ENCODE data around the gene PMPCB. TPM values are rescaled to one million over a fixed set of nuclear protein-coding genes. Genes with fewer than 3 reads are reported as not detected.

PMPCB gene
- total and polyA plus RNA-seq, 2 donors (not counting 1 experiment from before 2014, with no cell fraction given), result 61.9 to 70.9 TPM

GRCh38 chr7:103348959-103349358 is 51.7 kb downstream of the PMPCB start:
- Histone ChIP-seq H3K4me2 (replicated peaks; ENCODE audit: low read depth, low read length, poor library complexity, severe bottlenecking) (peak overlapping the region; percentile 71), H3K4me3 (ENCODE audit: control extremely low read depth in 1 of 5, extremely low read depth in 1 of 5, insufficient read depth in 1 of 5, low read depth in 2 of 5, low read length in 4 of 5) (peak overlapping the region in 2 of 5 experiments; percentile 74 to 91), H3K9ac (ENCODE audit: low read length) (peak overlapping the region; percentile 93), H2AFZ (ENCODE audit: insufficient read depth, low read depth, low read length, poor library complexity, severe bottlenecking) (no peak overlapping the region), H3K79me2 (ENCODE audit: control insufficient read depth, insufficient read depth, low read length) (peaks cover 95% of the 10 kb centered on the region), H4K20me1 (ENCODE audit: control insufficient read depth, insufficient read depth, low read length, poor library complexity, severe bottlenecking) (peaks cover 17% of the 10 kb centered on the region), H3K27me3 (replicated peaks in 1 of 4; ENCODE audit: control extremely low read depth in 1 of 4, control insufficient read depth in 3 of 4, insufficient read depth in 4 of 4, low read length in 3 of 4) (no peaks in the 10 kb centered on the region), H3K36me3 (replicated peaks in 1 of 2; ENCODE audit: control extremely low read depth in 1 of 2, control insufficient read depth in 1 of 2, extremely low read depth in 1 of 2, insufficient read depth in 2 of 2, low read length in 1 of 2) (peaks cover 1 to 26% of the 10 kb centered on the region in 2 experiments), H3K27ac (ENCODE audit: low read length in 2 of 2) (no peak overlapping the region), H3K4me1 (ENCODE audit: control insufficient read depth in 2 of 2, insufficient read depth in 2 of 2, low read length in 2 of 2) (peaks cover 14 to 28% of the 10 kb centered on the region in 2 donors), H3K9me3 (ENCODE audit: control extremely low read depth in 1 of 3, control insufficient read depth in 2 of 3, insufficient read depth in 1 of 3, low read length in 2 of 3) (no peaks in the 10 kb centered on the region)
- no peak for ATAC-seq (ENCODE audit: low read depth)
- H3K27me3 Mint-ChIP-seq, result no peaks in the 10 kb centered on the region
- no peak for DNase-seq
- ChIA-PET POLR2A (no interaction called here), CTCF (no interaction called here)
- H3K27ac Mint-ChIP-seq, result no peak overlapping the region
- no CpG with 5 or more reads among the region's 2 CpGs for WGBS (ENCODE audit: insufficient coverage)
- H3K9me3 Mint-ChIP-seq (ENCODE audit: insufficient read depth), result no peaks in the 10 kb centered on the region
- peak overlapping the region; percentile 57 for H3K4me3 Mint-ChIP-seq
- intact Hi-C loops (cut with micrococcal nuclease), result loop anchor here (5.0 to 10.0 kb wide), 3 partner anchors 202 to 856 kb away; partner anchors contain the start of genes FBXL13, NAPEPLD and ORC5
- peaks cover 55% of the 10 kb centered on the region for H3K4me1 Mint-ChIP-seq
- TF ChIP-seq EZH2 (IDR thresholded peaks at IDR 0.05; ENCODE audit: borderline replicate concordance, insufficient read depth, low read depth, low read length, poor library complexity, severe bottlenecking) (no peak), CTCF (IDR thresholded peaks at IDR 0.05) (no peak)

- peak overlapping the region; percentile 71 for H3K4me2 ChIP-seq (replicated peaks; ENCODE audit: low read depth, low read length, poor library complexity, severe bottlenecking)
- no peak for ATAC-seq (ENCODE audit: low read depth)
- Mint-ChIP-seq H3K9me3 (ENCODE audit: insufficient read depth) (no peaks in the 10 kb centered on the region), H3K4me1 (peaks cover 48% of the 10 kb centered on the region), H3K27ac (no peak overlapping the region), H3K27me3 (no peaks in the 10 kb centered on the region), H3K4me3 (peak overlapping the region; percentile 78)
- no peak for DNase-seq
- no peaks in the 10 kb centered on the region for H3K9me3 ChIP-seq (ENCODE audit: control extremely low read depth in 1 of 3, control insufficient read depth in 2 of 3, insufficient read depth in 1 of 3, low read length in 2 of 3)
- no peak overlapping the region for H3K4me3 ChIP-seq (ENCODE audit: control extremely low read depth in 1 of 5, extremely low read depth in 1 of 5, insufficient read depth in 1 of 5, low read depth in 2 of 5, low read length in 4 of 5)
- H3K36me3 ChIP-seq (replicated peaks in 1 of 2; ENCODE audit: control extremely low read depth in 1 of 2, control insufficient read depth in 1 of 2, extremely low read depth in 1 of 2, insufficient read depth in 2 of 2, low read length in 1 of 2), result peaks cover 3 to 31% of the 10 kb centered on the region in 2 experiments
- H4K20me1 ChIP-seq (ENCODE audit: control insufficient read depth, insufficient read depth, low read length, poor library complexity, severe bottlenecking), result peaks cover 17% of the 10 kb centered on the region
- no CpG with 5 or more reads among the region's 1 CpG for WGBS (ENCODE audit: insufficient coverage)
- TF ChIP-seq CTCF (IDR thresholded peaks at IDR 0.05) (no peak), EZH2 (IDR thresholded peaks at IDR 0.05; ENCODE audit: borderline replicate concordance, insufficient read depth, low read depth, low read length, poor library complexity, severe bottlenecking) (no peak)
- no peaks in the 10 kb centered on the region for H3K27me3 ChIP-seq (replicated peaks in 1 of 4; ENCODE audit: control extremely low read depth in 1 of 4, control insufficient read depth in 3 of 4, insufficient read depth in 4 of 4, low read length in 3 of 4)
- CTCF ChIA-PET, result no interaction called here
- peaks cover 95% of the 10 kb centered on the region for H3K79me2 ChIP-seq (ENCODE audit: control insufficient read depth, insufficient read depth, low read length)
- intact Hi-C loops (cut with micrococcal nuclease), result loop anchor here (5.0 to 10.0 kb wide), 3 partner anchors 203 to 855 kb away; partner anchors contain the start of genes FBXL13, NAPEPLD and ORC5
- H3K27ac ChIP-seq (ENCODE audit: low read length in 2 of 2), result no peak overlapping the region
- H3K9ac ChIP-seq (ENCODE audit: low read length), result peak overlapping the region; percentile 2
- POLR2A ChIA-PET, result no interaction called here
- H3K4me1 ChIP-seq (ENCODE audit: control insufficient read depth in 2 of 2, insufficient read depth in 2 of 2, low read length in 2 of 2), result peaks cover 13 to 27% of the 10 kb centered on the region in 2 donors
- no peak overlapping the region for H2AFZ ChIP-seq (ENCODE audit: insufficient read depth, low read depth, low read length, poor library complexity, severe bottlenecking)
These were observed 52.6 kb downstream of the PMPCB start for GRCh38 chr7:103349805-103350204.

Small RNA genes within 50 kb of the gene (small RNA-seq; reads per million reads assigned to genes)
- not detected for gene RPS29P16 (ENCODE audit: insufficient read length, low read depth, low replicate concordance)

Other genes with a start within 250 kb of the PMPCB start
- 2.4 and 4.0 TPM in 2 replicates for gene FBXL13, start 222.6 kb upstream of the PMPCB start, total RNA-seq
- 0.22 and 0.37 TPM in 2 replicates for gene FBXL13, start 222.6 kb upstream of the PMPCB start, polyA plus RNA-seq
- 24.2 and 28.0 TPM in 2 replicates for gene ARMC10, start 222.3 kb upstream of the PMPCB start, total RNA-seq
- gene ARMC10, start 222.3 kb upstream of the PMPCB start, polyA plus RNA-seq, result 7.3 and 8.4 TPM in 2 replicates
- 20.7 and 22.8 TPM in 2 replicates for gene NAPEPLD, start 148.3 kb upstream of the PMPCB start, total RNA-seq
- 3.8 and 3.9 TPM in 2 replicates for gene NAPEPLD, start 148.3 kb upstream of the PMPCB start, polyA plus RNA-seq
- gene DNAJC2, start 47.3 kb downstream of the PMPCB start, total RNA-seq, result 38.6 and 44.9 TPM in 2 replicates
- gene DNAJC2, start 47.3 kb downstream of the PMPCB start, polyA plus RNA-seq, result 12.5 and 26.9 TPM in 2 replicates
- gene PSMC2, start 50.2 kb downstream of the PMPCB start, total RNA-seq, result 45.4 and 51.1 TPM in 2 replicates
- gene PSMC2, start 50.2 kb downstream of the PMPCB start, polyA plus RNA-seq, result 29.8 and 59.4 TPM in 2 replicates
- gene SLC26A5, start 148.8 kb downstream of the PMPCB start, total RNA-seq, result not detected in 2 replicates
- not detected in 2 replicates for gene SLC26A5, start 148.8 kb downstream of the PMPCB start, polyA plus RNA-seq